Pancreas (tissue), 10 donors: ENCODE data around the gene NRDC. TPM values are rescaled to one million over a fixed set of nuclear protein-coding genes. Genes with fewer than 3 reads are reported as not detected.

Experiments used
- ATAC-seq, 4 donors: fragments of 200-7000 bp; cut with Tn5 transposase; one replicate each; pipeline versions ENCODE4 v1.8.0 to v1.9.1; 2020; ENCODE audit warnings: mild to moderate bottlenecking in 4 of 4, moderate library complexity in 4 of 4
- DNase-seq, 6 donors: peaks; one replicate each; pipeline ENCODE4 v3.0.0-alpha.2; 2020
- FAIRE-seq: peaks from 2 replicates; lab custom pipeline; 2012; peaks lifted over from hg19 to GRCh38; lab: Jason Lieb, UNC
- H3K27ac ChIP-seq, 4 donors: fragments of 200-600 bp; sonication (generic); 1 replicate in 3 of 4; 2 replicates in 1 of 4; pipeline versions ENCODE4 v1.5.0 to v1.8.0; 2020
- H3K27me3 ChIP-seq, 4 donors: fragments of 200-600 bp; one replicate each; pipeline ENCODE4 v1.8.0; 2021
- H3K36me3 ChIP-seq, 3 donors: fragments of 200-600 bp; sonication (generic) in 1 of 3; one replicate each; pipeline versions ENCODE4 v1.5.0 to v1.8.0; 2020 to 2021
- H3K4me1 ChIP-seq, 3 donors: fragments of 200-600 bp; one replicate each; pipeline ENCODE4 v1.8.0; 2021
- H3K4me3 ChIP-seq, 4 donors: fragments of 200-600 bp; sonication (generic) in 2 of 4; one replicate each; pipeline versions ENCODE4 v1.5.0 to v1.8.0; 2020 to 2021
- H3K9me3 ChIP-seq, 4 donors: fragments of 200-600 bp; one replicate each; pipeline ENCODE4 v1.8.0; 2021
- CTCF ChIP-seq, 4 donors: fragments of 200-600 bp; sonication (generic) in 3 of 4; IDR thresholded peaks; one replicate each; pipeline versions ENCODE4 v1.5.0 to v1.8.0; 2021; ENCODE audit warnings: antibody characterized with exemption in 4 of 4
- WGBS, 2 donors: extraction: QIAGEN DNeasy Blood & Tissue Kit; methylation state at CpG; one replicate each; pipeline ENCODE4 v1.1.7; 2013; 5-methylcytosine and 5-hydroxymethylcytosine counted together
- intact Hi-C, 3 donors: fragments of 100-400 bp; cut with DNase I; formaldehyde crosslinking; loops; one replicate each; pipeline versions ENCODE4 v1.11.1 to v1.14.2; 2022
- polyA plus RNA-seq, 2 donors: library from polyadenylated mRNA; stranded (reverse); fragments of 200-250 nt; gene quantifications; one replicate each; pipeline ENCODE4 v1.2.3, GENCODE V29; 2013
- total RNA-seq, 6 donors: library from RNA; stranded (reverse); fragmentation: NEBNext Ultra II Directional in 4 of 6; extraction: Animal tissue kit (Norgen Biotek cat#: 25700) in 4 of 6; gene quantifications; one replicate each; pipeline versions ENCODE4 v1.2.1 to v1.2.4, GENCODE V29; 2021 to 2023
- donor health status: healthy with polysubstance abuse.
- donor health status: DM: no; HTN: no; CAD: no; lungs with moderate emphysema.
- donor health status: DM: no; HTN: no; CAD: no.
- donor health status: control.
- donor health status: control.
- donor health status: Bipolar disorder and iron deficiency.
- donor health status: DM: yes; HTN: yes; CAD: no.
- donor health status: DM: no; HTN: no; CAD: no.
- donor health status: DM: no; HTN: no; CAD: no.
- donor health status: DM: yes; HTN: yes; CAD: no.

The NRDC gene
- total and polyA plus RNA-seq, 8 donors = 56.1 to 85.6 (median 67.5) TPM

- Histone ChIP-seq H3K4me1 (peaks cover 0 to 7% (median 0%) of the 10 kb centered on the region in 3 donors), H3K27me3 (no peaks in the 10 kb centered on the region), H3K27ac (no peak overlapping the region), H3K36me3 (peaks cover 0 to 10% (median 3%) of the 10 kb centered on the region in 3 donors), H3K9me3 (no peaks in the 10 kb centered on the region), H3K4me3 (no peak overlapping the region)
- no peak for DNase-seq
- ATAC-seq = no peak
- 97 to 98% methylated on average over 4 of the region's 4 CpGs for WGBS, 2 donors
- intact Hi-C loops = no loop called here
- no peak for FAIRE-seq
- no peak for TF ChIP-seq CTCF (IDR thresholded peaks at IDR 0.05)
Observed at GRCh38 chr1:51840743-51841461, 37.6 kb downstream of the NRDC start.

GRCh38 chr1:51840182-51840581 lies 38.3 kb downstream of the NRDC start:
- Histone ChIP-seq H3K4me1 (peaks cover 0 to 7% (median 0%) of the 10 kb centered on the region in 3 donors), H3K9me3 (no peaks in the 10 kb centered on the region), H3K4me3 (no peak overlapping the region), H3K36me3 (peaks cover 0 to 13% (median 7%) of the 10 kb centered on the region in 3 donors), H3K27me3 (no peaks in the 10 kb centered on the region), H3K27ac (no peak overlapping the region)
- 70 to 100% methylated on average over 2 of the region's 2 CpGs for WGBS, 2 donors
- intact Hi-C loops = no loop called here
- ATAC-seq (no peak), FAIRE-seq (no peak), DNase-seq (no peak)
- no peak for TF ChIP-seq CTCF (IDR thresholded peaks at IDR 0.05)

GRCh38 chr1:51839094-51839493 lies 39.4 kb downstream of the NRDC start:
- ATAC-seq (no peak), DNase-seq (no peak), FAIRE-seq (no peak)
- intact Hi-C loops = no loop called here
- TF ChIP-seq CTCF (IDR thresholded peaks at IDR 0.05) = no peak
- Histone ChIP-seq H3K27me3 (no peaks in the 10 kb centered on the region), H3K9me3 (no peaks in the 10 kb centered on the region), H3K27ac (no peak overlapping the region), H3K4me3 (no peak overlapping the region), H3K36me3 (peaks cover 0 to 13% (median 7%) of the 10 kb centered on the region in 3 donors), H3K4me1 (peaks cover 0 to 7% (median 0%) of the 10 kb centered on the region in 3 donors)
- WGBS, 2 donors = 97 to 98% methylated on average over 1 of the region's 1 CpG

- 91 to 97% methylated on average over 1 of the region's 1 CpG for WGBS, 2 donors
- TF ChIP-seq CTCF (IDR thresholded peaks at IDR 0.05) = no peak
- ATAC-seq (no peak), FAIRE-seq (no peak), DNase-seq (no peak)
- Histone ChIP-seq H3K4me1 (peaks cover 0 to 3% (median 0%) of the 10 kb centered on the region in 3 donors), H3K27me3 (no peaks in the 10 kb centered on the region), H3K36me3 (peaks cover 0 to 20% (median 7%) of the 10 kb centered on the region in 3 donors), H3K9me3 (no peaks in the 10 kb centered on the region), H3K27ac (no peak overlapping the region), H3K4me3 (no peak overlapping the region)
- intact Hi-C loops = no loop called here
Observed at GRCh38 chr1:51837243-51837642, 41.3 kb downstream of the NRDC start.

GRCh38 chr1:51833700-51834099 lies 44.8 kb downstream of the NRDC start:
- WGBS, 2 donors = 93 to 99% methylated on average over 2 of the region's 2 CpGs
- ATAC-seq = no peak
- FAIRE-seq = no peak

More at GRCh38 chr1:51833700-51834099, 44.8 kb downstream of the NRDC start:
- intact Hi-C loops = no loop called here
- Histone ChIP-seq H3K4me1 (no peaks in the 10 kb centered on the region), H3K27me3 (no peaks in the 10 kb centered on the region), H3K9me3 (no peaks in the 10 kb centered on the region), H3K27ac (no peak overlapping the region), H3K4me3 (no peak overlapping the region), H3K36me3 (peaks cover 0 to 10% (median 7%) of the 10 kb centered on the region in 3 donors)
- DNase-seq = no peak
- no peak for TF ChIP-seq CTCF (IDR thresholded peaks at IDR 0.05)
